A549 (cell line): ENCODE measurements around the gene NAP1L1. TPM values are rescaled to one million over a fixed set of nuclear protein-coding genes. Genes with fewer than 3 reads are reported as not detected.

Experiments used
- ATAC-seq, 2 experiments: fragments of 200-7000 bp in 1 of 2; fragments of >200 bp in 1 of 2; cut with Nextera tagmentation in 1 of 2; cut with Tn5 transposase in 1 of 2; 3 replicates each; pipeline versions ENCODE4 v1.8.0 to v1.9.1; 2018 to 2020; ENCODE audit warnings: mild to moderate bottlenecking in 1 of 2, moderate library complexity in 1 of 2
- CTCF ChIA-PET: fragments of 300-600 bp; sonication (Branson Sonifier 250); formaldehyde crosslinking; extraction: SDS; loops from one replicate; lab custom pipeline; 2021; ENCODE audit warnings: antibody characterized with exemption, inconsistent platforms; lab: Yijun Ruan, JAX
- POLR2A ChIA-PET: fragments of 350-600 bp; formaldehyde crosslinking; extraction: SDS; loops from one replicate; lab custom pipeline; 2021; ENCODE audit warnings: antibody characterized with exemption, inconsistent platforms; lab: Yijun Ruan, JAX
- DNase-seq, 2 experiments: peaks; one replicate each; pipeline versions ENCODE4 v3.0.0 to v3.0.0-alpha.2; 2011 to 2016; ENCODE audit warnings: low read depth in 1 of 2, low spot score in 1 of 2
- FAIRE-seq: peaks from 2 replicates; lab custom pipeline; 2011; peaks lifted over from hg19 to GRCh38; lab: Jason Lieb, UNC
- H3K27ac ChIP-seq, 2 experiments: fragments of >200 bp; sonication (Bioruptor Twin); formaldehyde crosslinking; 3 replicates each; pipeline ENCODE4 v1.5.1; 2016 to 2017
- H3K4me1 ChIP-seq: fragments of >200 bp; sonication (Bioruptor Twin); formaldehyde crosslinking; 3 replicates; pipeline ENCODE4 v1.6.1; 2016
- H3K4me2 ChIP-seq: fragments of >200 bp; sonication (Bioruptor Twin); formaldehyde crosslinking; 3 replicates; pipeline ENCODE4 v1.6.1; 2016
- H3K4me3 ChIP-seq: fragments of >200 bp; sonication (Bioruptor Twin); formaldehyde crosslinking; 3 replicates; pipeline ENCODE4 v1.5.1; 2016
- H3K9me3 ChIP-seq: fragments of >200 bp; sonication (Bioruptor Twin); formaldehyde crosslinking; 3 replicates; pipeline ENCODE4 v1.6.1; 2016
- ATOH8 ChIP-seq: fragments of 250-450 bp; sonication (Bioruptor Pico); IDR thresholded peaks from 2 replicates; pipeline ENCODE4 v1.5.0; 2020; ENCODE audit warnings: low read depth, mild to moderate bottlenecking, moderate library complexity
- CEBPB ChIP-seq, 2 experiments: fragments of >200 bp in 1 of 2; sonication (Bioruptor Twin) in 1 of 2; formaldehyde crosslinking in 1 of 2; IDR thresholded peaks; 2 replicates each; pipeline ENCODE4 v1.6.1; 2012 to 2016
- CHD2 ChIP-seq: fragments of 150-350 bp; IDR thresholded peaks from 2 replicates; pipeline ENCODE4 v1.6.1; 2014; ENCODE audit warnings: low read length; ENCODE audit not compliant: partially characterized antibody
- E2F6 ChIP-seq: IDR thresholded peaks from 2 replicates; pipeline ENCODE4 v1.6.1; 2012; ENCODE audit warnings: low read depth, borderline replicate concordance
- EHMT2 ChIP-seq: fragments of 200-600 bp; sonication (generic); IDR thresholded peaks from 2 replicates; pipeline ENCODE4 v1.6.1; 2016; ENCODE audit warnings: antibody characterized with exemption, low read depth, mild to moderate bottlenecking, moderate library complexity
- EP300 ChIP-seq, 2 experiments: fragments of >200 bp; sonication (Bioruptor Twin); formaldehyde crosslinking; IDR thresholded peaks; 2 replicates in 1 of 2; 3 replicates in 1 of 2; pipeline ENCODE4 v1.6.1; 2016 to 2017
- HES2 ChIP-seq: fragments of >200 bp; sonication (Bioruptor Twin); formaldehyde crosslinking; IDR thresholded peaks from 2 replicates; pipeline ENCODE4 v1.6.1; 2016
- HMGXB4 ChIP-seq: fragments of 250-450 bp; sonication (Bioruptor Pico); IDR thresholded peaks from 2 replicates; pipeline ENCODE4 v1.5.0; 2021; ENCODE audit warnings: mild to moderate bottlenecking, moderate library complexity, borderline replicate concordance
- MAX ChIP-seq: IDR thresholded peaks from 2 replicates; pipeline ENCODE4 v1.6.1; 2012
- NPAS2 ChIP-seq: fragments of 250-450 bp; sonication (Bioruptor Pico); IDR thresholded peaks from 2 replicates; pipeline ENCODE4 v1.8.0; 2022; ENCODE audit warnings: mild to moderate bottlenecking, moderate library complexity, borderline replicate concordance
- POLR2AphosphoS2 ChIP-seq: conservative IDR thresholded peaks from 2 replicates; pipeline ENCODE4 v1.6.1; 2012; ENCODE audit warnings: low read length, improper control_type of control experiment, inconsistent platforms
- RCOR1 ChIP-seq: fragments of 150-350 bp; IDR thresholded peaks from 2 replicates; pipeline ENCODE4 v1.6.1; 2014; ENCODE audit warnings: antibody characterized with exemption, low read length, low read depth
- RNF2 ChIP-seq: fragments of 200-600 bp; sonication (generic); IDR thresholded peaks from 2 replicates; pipeline ENCODE4 v1.6.1; 2016; ENCODE audit warnings: low read depth, mild to moderate bottlenecking, antibody characterized with exemption, moderate library complexity, borderline replicate concordance
- TFCP2L1 ChIP-seq: fragments of 250-450 bp; sonication (Bioruptor Pico); IDR thresholded peaks from 2 replicates; pipeline ENCODE4 v1.5.0; 2021; ENCODE audit warnings: mild to moderate bottlenecking
- TP53 ChIP-seq: fragments of 250-450 bp; sonication (Bioruptor Pico); IDR thresholded peaks from 2 replicates; pipeline ENCODE4 v1.5.0; 2021; ENCODE audit warnings: mild to moderate bottlenecking, moderate library complexity
- ZSCAN20 ChIP-seq: fragments of 250-450 bp; sonication (Bioruptor Pico); IDR thresholded peaks from 2 replicates; pipeline ENCODE4 v1.8.0; 2022; ENCODE audit warnings: mild to moderate bottlenecking, moderate library complexity
- WGBS: methylation state at CpG from one replicate; pipeline ENCODE4 v1.1.6; 2017; ENCODE audit errors: missing lambda C conversion rate; 5-methylcytosine and 5-hydroxymethylcytosine counted together
- polyA plus RNA-seq, 4 experiments: library from polyadenylated mRNA; depleted of rRNA in 3 of 4; stranded (reverse); fragments of >200 nt; fragmentation: RNase III in 1 of 4; extraction: RNeasy Plus Mini Kit Qiagen cat#74134 plus additional on column Dnase treatment in 1 of 4; gene quantifications; 2 replicates in 3 of 4; 3 replicates in 1 of 4; pipeline ENCODE4 v1.2.3, GENCODE V29; 2011 to 2017

NAP1L1 gene
- polyA plus RNA-seq, 2 of the 4 experiments (the other 2 are of a cell fraction), result 709 to 943 TPM

GRCh38 chr12:76014007-76014406, 70.5 kb downstream of the NAP1L1 start:
- FAIRE-seq (no peak), DNase-seq (no peak), ATAC-seq (no peak)
- no peak overlapping the region for H3K4me2 ChIP-seq
- POLR2A ChIA-PET, result no interaction called here
- TF ChIP-seq RNF2 (no peak), HES2 (no peak), ZSCAN20 (CRISPR knock-in tag) (no peak), CHD2 (no peak), POLR2AphosphoS2 (no peak), E2F6 (no peak), TFCP2L1 (CRISPR knock-in tag) (no peak), CEBPB (IDR thresholded peaks at IDR 0.05) (no peak), EHMT2 (no peak), RCOR1 (no peak), HMGXB4 (CRISPR knock-in tag) (no peak), NPAS2 (CRISPR knock-in tag) (no peak), ATOH8 (CRISPR knock-in tag) (no peak), EP300 (IDR thresholded peaks at IDR 0.05) (no peak)
- WGBS, result 89% methylated on average over 8 of the region's 8 CpGs
- CTCF ChIA-PET, result interaction anchor here (1.5 kb wide), 1 partner anchor 17 kb away, joined by 4 read pairs; no protein-coding TSS in a partner anchor
- H3K27ac ChIP-seq, result peak overlapping the region in 1 of 2 experiments; percentile 51; a peak in 3 of 6 replicates
- H3K4me3 ChIP-seq, result no peak overlapping the region
- peaks cover 28% of the 10 kb centered on the region for H3K4me1 ChIP-seq
- H3K9me3 ChIP-seq, result no peaks in the 10 kb centered on the region

- Histone ChIP-seq H3K4me3 (no peak overlapping the region), H3K9me3 (no peaks in the 10 kb centered on the region), H3K4me2 (no peak overlapping the region), H3K27ac (peak overlapping the region in 1 of 2 experiments; percentile 51; a peak in 3 of 6 replicates), H3K4me1 (peaks cover 24% of the 10 kb centered on the region)
- WGBS, result over 99% methylated on average over 4 of the region's 4 CpGs
- TF ChIP-seq MAX (no peak), ZSCAN20 (CRISPR knock-in tag) (no peak), TP53 (no peak), CHD2 (no peak)
- DNase-seq (no peak), FAIRE-seq (no peak), ATAC-seq (no peak)
- POLR2A ChIA-PET, result no interaction called here
- CTCF ChIA-PET, result interaction anchor here (0.6 to 1.5 kb wide), 2 partner anchors 17 to 88 kb away, joined by 3 to 4 read pairs; no protein-coding TSS in a partner anchor
Observed at GRCh38 chr12:76013603-76014002, 70.9 kb downstream of the NAP1L1 start.

GRCh38 chr12:76012644-76013043, 71.8 kb downstream of the NAP1L1 start:
- no peak overlapping the region for H3K4me3 ChIP-seq
- POLR2A ChIA-PET, result no interaction called here
- DNase-seq (no peak), ATAC-seq (no peak), FAIRE-seq (no peak)
- H3K4me1 ChIP-seq, result peaks cover 14% of the 10 kb centered on the region
- H3K9me3 ChIP-seq, result no peaks in the 10 kb centered on the region
- CTCF ChIA-PET, result interaction anchor here (0.6 to 1.5 kb wide), 3 partner anchors 10 to 18 kb away, joined by 3 to 4 read pairs (median 3); no protein-coding TSS in a partner anchor
- peak overlapping the region in 1 of 2 experiments; percentile 38; a peak in 2 of 6 replicates for H3K27ac ChIP-seq
- no peak overlapping the region for H3K4me2 ChIP-seq
- no peak for TF ChIP-seq CHD2
- WGBS, result 65% methylated on average over 4 of the region's 4 CpGs
